WTC11 (cell line): ENCODE data around the gene EGR1. TPM values are rescaled to one million over a fixed set of nuclear protein-coding genes. Genes with fewer than 3 reads are reported as not detected.

Experiments used
- ATAC-seq: fragments of 200-7000 bp; cut with Tn5 transposase; 2 replicates; pipeline ENCODE4 v1.10.0; 2021; ENCODE audit warnings: mild to moderate bottlenecking, moderate library complexity
- CTCF ChIA-PET: fragments of 300-600 bp; sonication (Branson Sonifier 250); formaldehyde crosslinking; loops from one replicate; lab custom pipeline; 2021; ENCODE audit warnings: antibody characterized with exemption; lab: Charles Lee
- POLR2A ChIA-PET: fragments of 350-600 bp; sonication (Branson Sonifier 250); formaldehyde crosslinking; loops from one replicate; lab custom pipeline; 2021; ENCODE audit warnings: antibody characterized with exemption; lab: Charles Lee
- DNase-seq: peaks from one replicate; pipeline ENCODE4 v3.0.0; 2021; ENCODE audit warnings: low spot score
- H3K27ac Mint-ChIP-seq: 2 replicates; pipeline ENCODE4 v1.8.0; 2021; ENCODE audit warnings: mixed read lengths
- H3K27me3 Mint-ChIP-seq: 2 replicates; pipeline ENCODE4 v1.8.0; 2021; ENCODE audit warnings: low read depth, mild to moderate bottlenecking, moderate library complexity, mixed read lengths
- H3K36me3 Mint-ChIP-seq: 2 replicates; pipeline ENCODE4 v1.8.0; 2021; ENCODE audit warnings: mixed read lengths
- H3K4me1 Mint-ChIP-seq: 2 replicates; pipeline ENCODE4 v1.8.0; 2022; ENCODE audit warnings: mixed read lengths
- H3K4me3 Mint-ChIP-seq: 2 replicates; pipeline ENCODE4 v1.8.0; 2021; ENCODE audit warnings: mild to moderate bottlenecking, moderate library complexity, mixed read lengths
- H3K9me3 Mint-ChIP-seq: 2 replicates; pipeline ENCODE4 v1.8.0; 2021; ENCODE audit warnings: mixed read lengths
- ELF4 ChIP-seq: sonication (generic); formaldehyde crosslinking; IDR thresholded peaks from 2 replicates; pipeline ENCODE4 v1.8.1; 2022; ENCODE audit warnings: low read depth, mild to moderate bottlenecking, moderate library complexity, missing genetic modification reagents
- ESRRA ChIP-seq: sonication (generic); formaldehyde crosslinking; IDR thresholded peaks from 2 replicates; pipeline ENCODE4 v1.8.1; 2022; ENCODE audit warnings: mild to moderate bottlenecking, missing genetic modification reagents, borderline replicate concordance
- ETV6 ChIP-seq: sonication (generic); formaldehyde crosslinking; IDR thresholded peaks from 2 replicates; pipeline ENCODE4 v1.8.1; 2022; ENCODE audit warnings: mild to moderate bottlenecking, missing genetic modification reagents
- FOXP1 ChIP-seq: sonication (generic); formaldehyde crosslinking; IDR thresholded peaks from 2 replicates; pipeline ENCODE4 v1.8.0; 2022; ENCODE audit warnings: missing genetic modification reagents, mild to moderate bottlenecking, moderate library complexity, borderline replicate concordance
- GABPB1 ChIP-seq: sonication (generic); formaldehyde crosslinking; IDR thresholded peaks from 2 replicates; pipeline ENCODE4 v1.8.1; 2023; ENCODE audit warnings: mild to moderate bottlenecking, missing genetic modification reagents
- GTF2I ChIP-seq: fragments of 250-450 bp; sonication (Bioruptor Pico); conservative IDR thresholded peaks from 2 replicates; pipeline ENCODE4 v1.4.0; 2021; ENCODE audit warnings: mild to moderate bottlenecking
- HMGA2 ChIP-seq: fragments of 250-450 bp; sonication (Bioruptor Pico); IDR thresholded peaks from 2 replicates; pipeline ENCODE4 v1.4.0; 2021; ENCODE audit warnings: mild to moderate bottlenecking, moderate library complexity
- IRF2 ChIP-seq: sonication (generic); formaldehyde crosslinking; IDR thresholded peaks from 2 replicates; pipeline ENCODE4 v1.8.0; 2022; ENCODE audit warnings: low read depth, missing genetic modification reagents, borderline replicate concordance
- JUN ChIP-seq: sonication (generic); formaldehyde crosslinking; IDR thresholded peaks from 2 replicates; pipeline ENCODE4 v1.8.0; 2023; ENCODE audit warnings: mild to moderate bottlenecking, missing genetic modification reagents
- NFATC4 ChIP-seq: fragments of 250-450 bp; sonication (Bioruptor Pico); IDR thresholded peaks from 2 replicates; pipeline ENCODE4 v1.9.0; 2021; ENCODE audit warnings: mild to moderate bottlenecking
- NR1H2 ChIP-seq: sonication (generic); formaldehyde crosslinking; IDR thresholded peaks from 2 replicates; pipeline ENCODE4 v1.9.0; 2021; ENCODE audit warnings: mild to moderate bottlenecking, moderate library complexity, missing genetic modification reagents
- SP1 ChIP-seq: sonication (generic); formaldehyde crosslinking; conservative IDR thresholded peaks from 2 replicates; pipeline ENCODE4 v1.8.1; 2022; ENCODE audit warnings: missing genetic modification reagents
- TCF7 ChIP-seq: sonication (generic); formaldehyde crosslinking; IDR thresholded peaks from 2 replicates; pipeline ENCODE4 v1.8.0; 2022; ENCODE audit warnings: mild to moderate bottlenecking, low read depth, missing genetic modification reagents, moderate library complexity
- TEAD1 ChIP-seq: sonication (generic); formaldehyde crosslinking; IDR thresholded peaks from 2 replicates; pipeline ENCODE4 v1.8.0; 2022; ENCODE audit warnings: mild to moderate bottlenecking, missing genetic modification reagents
- TP53 ChIP-seq: sonication (generic); formaldehyde crosslinking; IDR thresholded peaks from 2 replicates; pipeline ENCODE4 v1.8.1; 2023; ENCODE audit warnings: mild to moderate bottlenecking, missing genetic modification reagents
- ZNF138 ChIP-seq: sonication (generic); formaldehyde crosslinking; conservative IDR thresholded peaks from 2 replicates; pipeline ENCODE4 v1.8.1; 2022; ENCODE audit warnings: mild to moderate bottlenecking, moderate library complexity, missing genetic modification reagents
- ZNF219 ChIP-seq: sonication (generic); formaldehyde crosslinking; IDR thresholded peaks from 2 replicates; pipeline ENCODE4 v1.8.0; 2023; ENCODE audit warnings: missing genetic modification reagents, mild to moderate bottlenecking, borderline replicate concordance
- ZNF232 ChIP-seq: sonication (generic); formaldehyde crosslinking; IDR thresholded peaks from 2 replicates; pipeline ENCODE4 v1.8.0; 2022; ENCODE audit warnings: mild to moderate bottlenecking, missing genetic modification reagents
- ZNF671 ChIP-seq: fragments of 250-450 bp; sonication (Bioruptor Pico); IDR thresholded peaks from 2 replicates; pipeline ENCODE4 v1.8.0; 2021; ENCODE audit warnings: mild to moderate bottlenecking
- total RNA-seq: library from RNA; stranded (reverse); gene quantifications from 3 replicates; pipeline ENCODE4 v1.2.3, GENCODE V29; 2021
- TF ChIP-seq, protein P1 (sequence below): sonication (generic); formaldehyde crosslinking; IDR thresholded peaks from 2 replicates; pipeline ENCODE4 v1.8.0; 2022; ENCODE audit warnings: mild to moderate bottlenecking, missing genetic modification reagents
- TF ChIP-seq, protein P2 (sequence below): sonication (generic); formaldehyde crosslinking; IDR thresholded peaks from 2 replicates; pipeline ENCODE4 v1.8.0; 2022; ENCODE audit warnings: missing genetic modification reagents
- TF ChIP-seq, protein P3 (sequence below): fragments of 250-450 bp; sonication (Bioruptor Pico); IDR thresholded peaks from 2 replicates; pipeline ENCODE4 v1.8.0; 2021; ENCODE audit warnings: mild to moderate bottlenecking
- TF ChIP-seq, protein P4 (sequence below): sonication (generic); formaldehyde crosslinking; IDR thresholded peaks from 2 replicates; pipeline ENCODE4 v1.8.0; 2022; ENCODE audit warnings: mild to moderate bottlenecking, missing genetic modification reagents
- TF ChIP-seq, protein P5 (sequence below): fragments of 250-450 bp; sonication (Bioruptor Pico); IDR thresholded peaks from 2 replicates; pipeline ENCODE4 v2.1.2; 2022; ENCODE audit warnings: mild to moderate bottlenecking, moderate library complexity
- TF ChIP-seq, protein P6 (sequence below): fragments of 250-450 bp; sonication (Bioruptor Pico); IDR thresholded peaks from 2 replicates; pipeline ENCODE4 v1.9.0; 2021; ENCODE audit warnings: mild to moderate bottlenecking
- TF ChIP-seq, protein P7 (sequence below): sonication (generic); formaldehyde crosslinking; conservative IDR thresholded peaks from 2 replicates; pipeline ENCODE4 v1.8.1; 2022; ENCODE audit warnings: mild to moderate bottlenecking, missing genetic modification reagents
- TF ChIP-seq, protein P8 (sequence below): fragments of 250-450 bp; sonication (Bioruptor Pico); conservative IDR thresholded peaks from 2 replicates; pipeline ENCODE4 v1.9.0; 2021; ENCODE audit warnings: mild to moderate bottlenecking

The EGR1 gene
- total RNA-seq, 1 experiment from 2014 or later = 15.7 TPM

DNA sequence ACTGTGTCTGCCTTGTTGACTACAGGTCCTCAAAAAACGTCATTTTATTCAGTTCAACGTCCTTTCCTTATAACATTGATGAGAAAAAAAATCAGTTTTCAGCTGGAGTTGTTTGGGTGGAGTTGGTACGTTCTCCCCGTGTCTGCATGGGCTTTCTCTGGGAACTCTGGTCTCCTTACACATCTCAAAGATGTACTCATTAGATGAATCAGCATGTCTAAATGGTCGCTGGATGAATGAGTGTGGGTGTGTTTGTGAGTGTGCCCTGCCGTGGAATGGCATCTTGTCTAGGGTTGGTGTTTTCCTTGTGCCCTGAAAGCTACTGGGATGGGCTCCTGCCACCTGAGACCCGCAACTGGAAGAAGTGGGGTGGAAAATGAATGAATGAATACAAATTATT, 30.1 kb downstream of the EGR1 start:
- no peaks in the 10 kb centered on the region for H3K9me3 Mint-ChIP-seq
- H3K4me3 Mint-ChIP-seq = no peak overlapping the region
- 0 out of 2 replicates have a peak overlapping the region, but pooled peaks have one; percentile 54 for H3K27ac Mint-ChIP-seq
- H3K36me3 Mint-ChIP-seq = no peaks in the 10 kb centered on the region
- TF ChIP-seq, protein P1, sequence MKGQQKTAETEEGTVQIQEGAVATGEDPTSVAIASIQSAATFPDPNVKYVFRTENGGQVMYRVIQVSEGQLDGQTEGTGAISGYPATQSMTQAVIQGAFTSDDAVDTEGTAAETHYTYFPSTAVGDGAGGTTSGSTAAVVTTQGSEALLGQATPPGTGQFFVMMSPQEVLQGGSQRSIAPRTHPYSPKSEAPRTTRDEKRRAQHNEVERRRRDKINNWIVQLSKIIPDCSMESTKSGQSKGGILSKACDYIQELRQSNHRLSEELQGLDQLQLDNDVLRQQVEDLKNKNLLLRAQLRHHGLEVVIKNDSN (CRISPR knock-in tag) = no peak
- TF ChIP-seq ETV6 (CRISPR knock-in tag) (no peak), HMGA2 (CRISPR knock-in tag) (no peak), IRF2 (CRISPR knock-in tag) (no peak), ELF4 (CRISPR knock-in tag) (no peak), ZNF219 (CRISPR knock-in tag) (no peak), ZNF138 (CRISPR knock-in tag) (no peak), GABPB1 (no peak), NR1H2 (CRISPR knock-in tag) (no peak), TP53 (CRISPR knock-in tag) (no peak), NFATC4 (CRISPR knock-in tag) (no peak), SP1 (CRISPR knock-in tag) (no peak), ESRRA (CRISPR knock-in tag) (no peak), TEAD1 (CRISPR knock-in tag) (no peak), ZNF671 (CRISPR knock-in tag) (no peak), TCF7 (CRISPR knock-in tag) (no peak), FOXP1 (CRISPR knock-in tag) (no peak)
- TF ChIP-seq, protein P2, sequence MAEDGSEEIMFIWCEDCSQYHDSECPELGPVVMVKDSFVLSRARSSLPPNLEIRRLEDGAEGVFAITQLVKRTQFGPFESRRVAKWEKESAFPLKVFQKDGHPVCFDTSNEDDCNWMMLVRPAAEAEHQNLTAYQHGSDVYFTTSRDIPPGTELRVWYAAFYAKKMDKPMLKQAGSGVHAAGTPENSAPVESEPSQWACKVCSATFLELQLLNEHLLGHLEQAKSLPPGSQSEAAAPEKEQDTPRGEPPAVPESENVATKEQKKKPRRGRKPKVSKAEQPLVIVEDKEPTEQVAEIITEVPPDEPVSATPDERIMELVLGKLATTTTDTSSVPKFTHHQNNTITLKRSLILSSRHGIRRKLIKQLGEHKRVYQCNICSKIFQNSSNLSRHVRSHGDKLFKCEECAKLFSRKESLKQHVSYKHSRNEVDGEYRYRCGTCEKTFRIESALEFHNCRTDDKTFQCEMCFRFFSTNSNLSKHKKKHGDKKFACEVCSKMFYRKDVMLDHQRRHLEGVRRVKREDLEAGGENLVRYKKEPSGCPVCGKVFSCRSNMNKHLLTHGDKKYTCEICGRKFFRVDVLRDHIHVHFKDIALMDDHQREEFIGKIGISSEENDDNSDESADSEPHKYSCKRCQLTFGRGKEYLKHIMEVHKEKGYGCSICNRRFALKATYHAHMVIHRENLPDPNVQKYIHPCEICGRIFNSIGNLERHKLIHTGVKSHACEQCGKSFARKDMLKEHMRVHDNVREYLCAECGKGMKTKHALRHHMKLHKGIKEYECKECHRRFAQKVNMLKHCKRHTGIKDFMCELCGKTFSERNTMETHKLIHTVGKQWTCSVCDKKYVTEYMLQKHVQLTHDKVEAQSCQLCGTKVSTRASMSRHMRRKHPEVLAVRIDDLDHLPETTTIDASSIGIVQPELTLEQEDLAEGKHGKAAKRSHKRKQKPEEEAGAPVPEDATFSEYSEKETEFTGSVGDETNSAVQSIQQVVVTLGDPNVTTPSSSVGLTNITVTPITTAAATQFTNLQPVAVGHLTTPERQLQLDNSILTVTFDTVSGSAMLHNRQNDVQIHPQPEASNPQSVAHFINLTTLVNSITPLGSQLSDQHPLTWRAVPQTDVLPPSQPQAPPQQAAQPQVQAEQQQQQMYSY (CRISPR knock-in tag) = no peak
- TF ChIP-seq, protein P3, sequence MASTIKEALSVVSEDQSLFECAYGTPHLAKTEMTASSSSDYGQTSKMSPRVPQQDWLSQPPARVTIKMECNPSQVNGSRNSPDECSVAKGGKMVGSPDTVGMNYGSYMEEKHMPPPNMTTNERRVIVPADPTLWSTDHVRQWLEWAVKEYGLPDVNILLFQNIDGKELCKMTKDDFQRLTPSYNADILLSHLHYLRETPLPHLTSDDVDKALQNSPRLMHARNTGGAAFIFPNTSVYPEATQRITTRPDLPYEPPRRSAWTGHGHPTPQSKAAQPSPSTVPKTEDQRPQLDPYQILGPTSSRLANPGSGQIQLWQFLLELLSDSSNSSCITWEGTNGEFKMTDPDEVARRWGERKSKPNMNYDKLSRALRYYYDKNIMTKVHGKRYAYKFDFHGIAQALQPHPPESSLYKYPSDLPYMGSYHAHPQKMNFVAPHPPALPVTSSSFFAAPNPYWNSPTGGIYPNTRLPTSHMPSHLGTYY (CRISPR knock-in tag) = no peak
- peaks cover 20% of the 10 kb centered on the region for H3K4me1 Mint-ChIP-seq
- ATAC-seq = no peak
- POLR2A ChIA-PET = no interaction called here
- peaks cover 20% of the 10 kb centered on the region for H3K27me3 Mint-ChIP-seq
- CTCF ChIA-PET = interaction anchor here (0.9 to 2.1 kb wide), 2 partner anchors 9 to 46 kb away, joined by 3 to 5 read pairs; no protein-coding TSS in a partner anchor
- no peak for DNase-seq

DNA sequence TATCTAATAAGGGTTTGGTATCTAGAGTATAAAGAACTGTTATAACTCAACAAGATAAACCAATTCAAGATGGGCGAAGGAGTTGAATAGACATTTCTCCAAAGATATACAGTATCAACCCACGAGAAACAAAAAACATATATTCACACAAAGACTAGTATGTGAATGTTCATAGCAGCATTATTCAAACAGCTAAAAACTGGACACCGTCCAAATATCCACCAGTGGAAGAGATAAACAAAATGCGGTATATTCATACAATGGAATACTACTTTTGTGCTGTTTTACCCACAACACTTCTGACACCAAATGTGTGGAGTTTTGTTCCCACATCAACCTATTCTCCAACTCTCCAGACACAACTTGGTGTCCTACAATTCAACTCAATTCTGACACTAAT, 33.1 kb downstream of the EGR1 start:
- CTCF ChIA-PET = interaction anchor here (0.9 to 7.3 kb wide), 2 partner anchors 38 to 81 kb away, joined by 3 to 254 read pairs; partner anchors contain the start of gene EGR1
- no peaks in the 10 kb centered on the region for H3K36me3 Mint-ChIP-seq
- no peaks in the 10 kb centered on the region for H3K27me3 Mint-ChIP-seq
- H3K27ac Mint-ChIP-seq = no peak overlapping the region
- H3K4me3 Mint-ChIP-seq = no peak overlapping the region
- POLR2A ChIA-PET = interaction anchor here (0.6 kb wide), 1 partner anchor 284 kb away, joined by 6 read pairs; no protein-coding TSS in a partner anchor
- DNase-seq (no peak), ATAC-seq (no peak)
- H3K9me3 Mint-ChIP-seq = no peaks in the 10 kb centered on the region
- H3K4me1 Mint-ChIP-seq = peaks cover 6% of the 10 kb centered on the region
- TF ChIP-seq JUN (CRISPR knock-in tag) = no peak
- TF ChIP-seq ZNF232 (CRISPR knock-in tag) = no peak
- TF ChIP-seq, protein P4, sequence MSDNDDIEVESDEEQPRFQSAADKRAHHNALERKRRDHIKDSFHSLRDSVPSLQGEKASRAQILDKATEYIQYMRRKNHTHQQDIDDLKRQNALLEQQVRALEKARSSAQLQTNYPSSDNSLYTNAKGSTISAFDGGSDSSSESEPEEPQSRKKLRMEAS = no peak
- TF ChIP-seq, protein P5, sequence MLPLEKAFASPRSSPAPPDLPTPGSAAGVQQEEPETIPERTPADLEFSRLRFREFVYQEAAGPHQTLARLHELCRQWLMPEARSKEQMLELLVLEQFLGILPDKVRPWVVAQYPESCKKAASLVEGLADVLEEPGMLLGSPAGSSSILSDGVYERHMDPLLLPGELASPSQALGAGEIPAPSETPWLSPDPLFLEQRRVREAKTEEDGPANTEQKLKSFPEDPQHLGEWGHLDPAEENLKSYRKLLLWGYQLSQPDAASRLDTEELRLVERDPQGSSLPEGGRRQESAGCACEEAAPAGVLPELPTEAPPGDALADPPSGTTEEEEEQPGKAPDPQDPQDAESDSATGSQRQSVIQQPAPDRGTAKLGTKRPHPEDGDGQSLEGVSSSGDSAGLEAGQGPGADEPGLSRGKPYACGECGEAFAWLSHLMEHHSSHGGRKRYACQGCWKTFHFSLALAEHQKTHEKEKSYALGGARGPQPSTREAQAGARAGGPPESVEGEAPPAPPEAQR (CRISPR knock-in tag) = no peak
- TF ChIP-seq, protein P6, sequence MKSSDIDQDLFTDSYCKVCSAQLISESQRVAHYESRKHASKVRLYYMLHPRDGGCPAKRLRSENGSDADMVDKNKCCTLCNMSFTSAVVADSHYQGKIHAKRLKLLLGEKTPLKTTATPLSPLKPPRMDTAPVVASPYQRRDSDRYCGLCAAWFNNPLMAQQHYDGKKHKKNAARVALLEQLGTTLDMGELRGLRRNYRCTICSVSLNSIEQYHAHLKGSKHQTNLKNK (CRISPR knock-in tag) = no peak
- TF ChIP-seq ZNF671 (CRISPR knock-in tag) = no peak
- TF ChIP-seq ETV6 (CRISPR knock-in tag) = no peak
- no peak for TF ChIP-seq ELF4 (CRISPR knock-in tag)
- TF ChIP-seq GTF2I (CRISPR knock-in tag) = no peak
- TF ChIP-seq, protein P7, sequence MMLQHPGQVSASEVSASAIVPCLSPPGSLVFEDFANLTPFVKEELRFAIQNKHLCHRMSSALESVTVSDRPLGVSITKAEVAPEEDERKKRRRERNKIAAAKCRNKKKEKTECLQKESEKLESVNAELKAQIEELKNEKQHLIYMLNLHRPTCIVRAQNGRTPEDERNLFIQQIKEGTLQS (CRISPR knock-in tag) = no peak
- TF ChIP-seq, protein P8, sequence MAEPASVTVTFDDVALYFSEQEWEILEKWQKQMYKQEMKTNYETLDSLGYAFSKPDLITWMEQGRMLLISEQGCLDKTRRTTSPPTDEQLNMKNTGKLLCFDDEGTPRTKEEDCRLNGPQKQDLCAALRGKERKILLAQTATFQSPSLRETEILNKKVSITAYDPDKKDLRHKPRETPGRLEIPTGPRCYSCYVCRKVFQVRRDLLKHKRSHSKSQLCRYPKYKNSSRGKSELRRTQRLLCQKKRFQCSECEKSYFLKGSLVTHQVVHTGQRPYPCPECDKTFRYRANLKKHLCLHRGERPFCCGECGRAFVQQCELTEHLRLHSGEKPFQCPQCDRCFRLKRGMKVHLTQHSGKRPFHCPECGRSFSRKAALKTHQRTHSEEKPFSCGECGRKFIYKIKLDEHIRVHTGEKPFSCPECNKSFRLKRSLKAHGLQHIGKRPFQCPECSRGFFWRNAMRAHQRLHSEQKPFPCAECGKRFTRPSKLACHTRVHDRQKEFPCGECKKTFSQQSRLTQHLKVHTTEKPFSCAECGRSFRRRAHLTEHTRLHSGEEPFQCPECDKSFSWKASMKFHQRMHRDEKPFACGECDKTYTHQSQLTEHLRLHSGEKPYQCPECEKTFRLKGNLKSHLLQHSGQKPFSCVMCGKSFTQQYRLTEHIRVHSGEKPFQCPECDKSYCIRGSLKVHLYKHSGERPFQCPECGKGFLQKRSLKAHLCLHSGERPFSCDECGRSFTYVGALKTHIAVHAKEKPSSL (CRISPR knock-in tag) = no peak
